ENCODE measurements around the gene FCRL2.

Gene FCRL2
- total RNA-seq, result 0.17 to 0.39 (median 0.26) reads per million in 3 donors

- no peaks in the 10 kb centered on the region for H3K27me3 ChIP-seq (replicated peaks; ENCODE audit: control insufficient read depth, insufficient read depth, low read length, poor library complexity, severe bottlenecking)
- H3K4me1 ChIP-seq (ENCODE audit: control insufficient read depth, insufficient read depth, low read length, poor library complexity, severe bottlenecking), result no peaks in the 10 kb centered on the region
- H3K27ac ChIP-seq (ENCODE audit: insufficient read depth, low read length, poor library complexity, severe bottlenecking), result no peak within 1 kb of the TSS
- DNase-seq, result no peak
- H3K4me3 ChIP-seq (ENCODE audit: insufficient read depth, low read depth, low read length, poor library complexity, severe bottlenecking), result no peak within 1 kb of the TSS
- H3K9me3 ChIP-seq (ENCODE audit: control insufficient read depth, low read length), result no peaks in the 10 kb centered on the region
- H3K36me3 ChIP-seq (ENCODE audit: control insufficient read depth, insufficient read depth, low read length), result no peaks in the 10 kb centered on the region
Observed at GRCh38 chr1:157776971-157777391, at the start of gene FCRL2. FCRL2 (minus strand) TSS chr1:157777132; CDS start chr1:157777073, 59 bp downstream.

GRCh38 chr1:157820299-157820698 lies 43.4 kb upstream of the FCRL2 start:
- Histone ChIP-seq H3K27ac (ENCODE audit: insufficient read depth, low read length, poor library complexity, severe bottlenecking) (no peak overlapping the region), H3K4me3 (ENCODE audit: insufficient read depth, low read depth, low read length, poor library complexity, severe bottlenecking) (no peak overlapping the region), H3K27me3 (replicated peaks; ENCODE audit: control insufficient read depth, insufficient read depth, low read length, poor library complexity, severe bottlenecking) (no peaks in the 10 kb centered on the region), H3K4me1 (ENCODE audit: control insufficient read depth, insufficient read depth, low read length, poor library complexity, severe bottlenecking) (no peaks in the 10 kb centered on the region), H3K36me3 (ENCODE audit: control insufficient read depth, insufficient read depth, low read length) (no peaks in the 10 kb centered on the region), H3K9me3 (ENCODE audit: control insufficient read depth, low read length) (no peaks in the 10 kb centered on the region)
- no peak for DNase-seq

GRCh38 chr1:157819896-157820295 lies 43.0 kb upstream of the FCRL2 start, which contains the start of gene FCRL1:
FCRL1 (minus strand) TSS chr1:157820120; CDS start chr1:157820037, 83 bp downstream.
- DNase-seq, result no peak
- H3K27ac ChIP-seq (ENCODE audit: insufficient read depth, low read length, poor library complexity, severe bottlenecking), result no peak within 1 kb of the TSS
- no peak within 1 kb of the TSS for H3K4me3 ChIP-seq (ENCODE audit: insufficient read depth, low read depth, low read length, poor library complexity, severe bottlenecking)
- no peaks in the 10 kb centered on the region for H3K36me3 ChIP-seq (ENCODE audit: control insufficient read depth, insufficient read depth, low read length)
- no peaks in the 10 kb centered on the region for H3K4me1 ChIP-seq (ENCODE audit: control insufficient read depth, insufficient read depth, low read length, poor library complexity, severe bottlenecking)
- no peaks in the 10 kb centered on the region for H3K9me3 ChIP-seq (ENCODE audit: control insufficient read depth, low read length)
- no peaks in the 10 kb centered on the region for H3K27me3 ChIP-seq (replicated peaks; ENCODE audit: control insufficient read depth, insufficient read depth, low read length, poor library complexity, severe bottlenecking)

- Histone ChIP-seq H3K4me3 (ENCODE audit: insufficient read depth, low read depth, low read length, poor library complexity, severe bottlenecking) (no peak overlapping the region), H3K27ac (ENCODE audit: insufficient read depth, low read length, poor library complexity, severe bottlenecking) (no peak overlapping the region), H3K9me3 (ENCODE audit: control insufficient read depth, low read length) (no peaks in the 10 kb centered on the region), H3K36me3 (ENCODE audit: control insufficient read depth, insufficient read depth, low read length) (no peaks in the 10 kb centered on the region), H3K4me1 (ENCODE audit: control insufficient read depth, insufficient read depth, low read length, poor library complexity, severe bottlenecking) (no peaks in the 10 kb centered on the region), H3K27me3 (replicated peaks; ENCODE audit: control insufficient read depth, insufficient read depth, low read length, poor library complexity, severe bottlenecking) (no peaks in the 10 kb centered on the region)
- DNase-seq, result no peak
Observed at GRCh38 chr1:157819215-157819614, 42.3 kb upstream of the FCRL2 start.

GRCh38 chr1:157813269-157813668 lies 36.3 kb upstream of the FCRL2 start:
- no peak for DNase-seq
- no peaks in the 10 kb centered on the region for H3K9me3 ChIP-seq (ENCODE audit: control insufficient read depth, low read length)
- H3K4me1 ChIP-seq (ENCODE audit: control insufficient read depth, insufficient read depth, low read length, poor library complexity, severe bottlenecking), result no peaks in the 10 kb centered on the region
- H3K4me3 ChIP-seq (ENCODE audit: insufficient read depth, low read depth, low read length, poor library complexity, severe bottlenecking), result no peak overlapping the region
- H3K27me3 ChIP-seq (replicated peaks; ENCODE audit: control insufficient read depth, insufficient read depth, low read length, poor library complexity, severe bottlenecking), result no peaks in the 10 kb centered on the region
- no peaks in the 10 kb centered on the region for H3K36me3 ChIP-seq (ENCODE audit: control insufficient read depth, insufficient read depth, low read length)
- H3K27ac ChIP-seq (ENCODE audit: insufficient read depth, low read length, poor library complexity, severe bottlenecking), result no peak overlapping the region

- no peaks in the 10 kb centered on the region for H3K9me3 ChIP-seq (ENCODE audit: control insufficient read depth, low read length)
- H3K4me3 ChIP-seq (ENCODE audit: insufficient read depth, low read depth, low read length, poor library complexity, severe bottlenecking), result no peak overlapping the region
- H3K27ac ChIP-seq (ENCODE audit: insufficient read depth, low read length, poor library complexity, severe bottlenecking), result no peak overlapping the region
- no peak for DNase-seq
- no peaks in the 10 kb centered on the region for H3K4me1 ChIP-seq (ENCODE audit: control insufficient read depth, insufficient read depth, low read length, poor library complexity, severe bottlenecking)
- no peaks in the 10 kb centered on the region for H3K36me3 ChIP-seq (ENCODE audit: control insufficient read depth, insufficient read depth, low read length)
- H3K27me3 ChIP-seq (replicated peaks; ENCODE audit: control insufficient read depth, insufficient read depth, low read length, poor library complexity, severe bottlenecking), result no peaks in the 10 kb centered on the region
Observed at GRCh38 chr1:157806431-157807149, 29.7 kb upstream of the FCRL2 start.

- DNase-seq, result no peak
- Histone ChIP-seq H3K9me3 (ENCODE audit: control insufficient read depth, low read length) (no peaks in the 10 kb centered on the region), H3K36me3 (ENCODE audit: control insufficient read depth, insufficient read depth, low read length) (no peaks in the 10 kb centered on the region), H3K4me1 (ENCODE audit: control insufficient read depth, insufficient read depth, low read length, poor library complexity, severe bottlenecking) (no peaks in the 10 kb centered on the region), H3K27ac (ENCODE audit: insufficient read depth, low read length, poor library complexity, severe bottlenecking) (no peak overlapping the region), H3K27me3 (replicated peaks; ENCODE audit: control insufficient read depth, insufficient read depth, low read length, poor library complexity, severe bottlenecking) (no peaks in the 10 kb centered on the region), H3K4me3 (ENCODE audit: insufficient read depth, low read depth, low read length, poor library complexity, severe bottlenecking) (no peak overlapping the region)
Observed at GRCh38 chr1:157803851-157804250, 26.9 kb upstream of the FCRL2 start.

- H3K36me3 ChIP-seq (ENCODE audit: control insufficient read depth, insufficient read depth, low read length), result no peaks in the 10 kb centered on the region
- DNase-seq, result no peak
- no peak overlapping the region for H3K27ac ChIP-seq (ENCODE audit: insufficient read depth, low read length, poor library complexity, severe bottlenecking)
- H3K4me3 ChIP-seq (ENCODE audit: insufficient read depth, low read depth, low read length, poor library complexity, severe bottlenecking), result no peak overlapping the region
- H3K4me1 ChIP-seq (ENCODE audit: control insufficient read depth, insufficient read depth, low read length, poor library complexity, severe bottlenecking), result no peaks in the 10 kb centered on the region
- no peaks in the 10 kb centered on the region for H3K27me3 ChIP-seq (replicated peaks; ENCODE audit: control insufficient read depth, insufficient read depth, low read length, poor library complexity, severe bottlenecking)
- no peaks in the 10 kb centered on the region for H3K9me3 ChIP-seq (ENCODE audit: control insufficient read depth, low read length)
Observed at GRCh38 chr1:157799996-157800395, 23.1 kb upstream of the FCRL2 start.

- H3K27me3 ChIP-seq (replicated peaks; ENCODE audit: control insufficient read depth, insufficient read depth, low read length, poor library complexity, severe bottlenecking), result no peaks in the 10 kb centered on the region
- H3K4me3 ChIP-seq (ENCODE audit: insufficient read depth, low read depth, low read length, poor library complexity, severe bottlenecking), result no peak overlapping the region
- no peaks in the 10 kb centered on the region for H3K9me3 ChIP-seq (ENCODE audit: control insufficient read depth, low read length)
- no peak overlapping the region for H3K27ac ChIP-seq (ENCODE audit: insufficient read depth, low read length, poor library complexity, severe bottlenecking)
- DNase-seq, result no peak
- no peaks in the 10 kb centered on the region for H3K4me1 ChIP-seq (ENCODE audit: control insufficient read depth, insufficient read depth, low read length, poor library complexity, severe bottlenecking)
- no peaks in the 10 kb centered on the region for H3K36me3 ChIP-seq (ENCODE audit: control insufficient read depth, insufficient read depth, low read length)
Observed at GRCh38 chr1:157798211-157798610, 21.3 kb upstream of the FCRL2 start.

- H3K27me3 ChIP-seq (replicated peaks; ENCODE audit: control insufficient read depth, insufficient read depth, low read length, poor library complexity, severe bottlenecking), result no peaks in the 10 kb centered on the region
- H3K4me3 ChIP-seq (ENCODE audit: insufficient read depth, low read depth, low read length, poor library complexity, severe bottlenecking), result no peak overlapping the region
- no peaks in the 10 kb centered on the region for H3K9me3 ChIP-seq (ENCODE audit: control insufficient read depth, low read length)
- H3K4me1 ChIP-seq (ENCODE audit: control insufficient read depth, insufficient read depth, low read length, poor library complexity, severe bottlenecking), result no peaks in the 10 kb centered on the region
- no peak for DNase-seq
- H3K27ac ChIP-seq (ENCODE audit: insufficient read depth, low read length, poor library complexity, severe bottlenecking), result no peak overlapping the region
- no peaks in the 10 kb centered on the region for H3K36me3 ChIP-seq (ENCODE audit: control insufficient read depth, insufficient read depth, low read length)
Observed at GRCh38 chr1:157785248-157785647, 8.3 kb upstream of the FCRL2 start.

Measured in effector memory CD4-positive, alpha-beta T cell (primary cell).